Glomerular endothelial cell (primary cell): ENCODE data around the gene PIWIL4. TPM values are rescaled to one million over a fixed set of nuclear protein-coding genes. Genes with fewer than 3 reads are reported as not detected.
"Not testable (repeated sequence)": the region's sequence is repeated elsewhere in the genome, so short reads cannot be mapped to it uniquely, and the experiment has no call there.

Source experiments
- DNase-seq: peaks from one replicate; pipeline ENCODE4 v3.0.0-alpha.2; 2011; ENCODE audit warnings: low read depth, low spot score; ENCODE audit errors: extremely low read depth
- total RNA-seq: library from RNA; depleted of rRNA; stranded (reverse); fragments of >200 nt; gene quantifications from 2 replicates; pipeline ENCODE4 v1.2.3, GENCODE V29; 2015

PIWIL4 gene
- total RNA-seq, 1 donor from 2014 or later: 1.1 TPM

GRCh38 chr11:94632356-94632755 lies 65.2 kb downstream of the PIWIL4 start:
- no peak for DNase-seq

DNA sequence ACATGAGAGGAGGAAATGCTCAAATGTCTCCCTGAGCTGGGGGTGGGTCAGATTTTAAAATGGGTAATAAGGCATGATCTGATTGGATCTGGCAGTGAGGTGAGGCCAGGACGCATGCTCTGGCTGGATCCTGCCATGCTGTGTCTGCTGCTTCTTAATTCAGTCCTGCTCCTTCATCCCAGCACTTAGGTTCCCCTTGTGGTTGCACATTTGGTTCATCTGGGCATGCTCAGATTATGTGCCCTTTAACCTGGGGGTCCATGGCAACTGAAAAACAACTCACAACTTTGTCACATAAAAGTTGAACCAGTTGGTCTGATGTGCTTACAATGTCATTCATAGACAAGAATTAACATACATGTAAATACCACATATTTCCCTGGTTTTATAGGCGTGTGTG lies 67.9 kb downstream of the PIWIL4 start:
- no peak for DNase-seq

DNA sequence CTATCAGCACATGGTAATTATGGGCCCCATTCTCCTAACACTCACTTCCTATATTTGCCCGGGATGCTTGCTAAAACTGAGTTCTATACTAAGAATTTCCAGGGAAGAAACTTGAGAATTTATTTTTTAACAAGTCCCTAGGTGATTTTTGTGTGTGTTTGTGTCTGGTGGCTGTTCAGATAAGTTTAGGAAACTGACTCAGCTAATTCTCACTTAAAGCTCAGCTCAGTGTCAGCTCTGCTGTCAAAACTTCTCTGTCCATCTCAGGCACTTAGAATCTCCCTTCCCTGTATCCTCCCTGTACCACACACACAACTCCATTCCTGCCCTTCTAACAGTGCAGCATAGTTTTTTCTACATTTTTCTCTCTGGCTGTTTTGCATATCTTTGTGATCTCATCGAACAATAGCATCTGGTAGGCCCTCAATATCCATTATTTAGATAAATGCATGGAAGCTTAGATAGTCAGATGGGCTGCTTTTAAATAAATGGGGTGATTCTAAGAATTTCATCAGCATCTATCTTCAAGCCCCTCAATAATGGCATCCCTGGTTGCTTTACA lies 69.3 kb downstream of the PIWIL4 start:
- DNase-seq: no peak

- no peak for DNase-seq
Measured at GRCh38 chr11:94638301-94638901, 71.2 kb downstream of the PIWIL4 start.

GRCh38 chr11:94638902-94639373 lies 71.8 kb downstream of the PIWIL4 start:
- DNase-seq: no peak

GRCh38 chr11:94639901-94640721 lies 72.9 kb downstream of the PIWIL4 start:
- DNase-seq: no peak

DNA sequence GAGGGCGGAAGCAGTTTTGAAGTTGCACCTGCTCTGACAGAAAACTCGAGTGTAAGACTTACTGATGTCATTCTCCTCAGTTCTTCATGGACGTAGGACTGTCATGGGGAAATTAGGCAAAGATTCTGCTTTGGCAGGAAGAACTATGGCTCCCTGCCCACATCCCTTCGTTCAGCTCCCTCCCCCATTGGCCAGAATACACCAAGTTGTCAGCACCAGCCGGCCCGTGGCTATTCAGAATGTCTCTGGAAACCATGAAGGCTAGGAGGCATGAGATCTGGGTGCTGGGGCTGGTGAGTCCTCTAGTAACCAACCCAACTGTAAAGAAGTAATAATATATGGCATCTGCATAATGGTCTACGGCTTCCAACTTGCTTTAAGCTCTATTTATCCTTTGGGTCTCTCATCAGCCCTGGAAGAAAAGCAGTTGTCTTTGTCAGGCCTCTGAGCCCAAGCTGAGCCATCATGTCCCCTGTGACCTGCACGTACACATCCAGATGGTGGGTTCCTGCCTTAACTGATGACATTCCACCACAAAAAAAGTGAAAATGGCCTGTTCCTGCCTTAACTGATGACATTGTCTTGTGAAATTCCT lies 74.1 kb downstream of the PIWIL4 start:
- DNase-seq: no peak

- not testable (repeated sequence) for DNase-seq
Measured at GRCh38 chr11:94643186-94643585, 76.0 kb downstream of the PIWIL4 start.

GRCh38 chr11:94647926-94648325 lies 80.8 kb downstream of the PIWIL4 start:
- no peak for DNase-seq

DNA sequence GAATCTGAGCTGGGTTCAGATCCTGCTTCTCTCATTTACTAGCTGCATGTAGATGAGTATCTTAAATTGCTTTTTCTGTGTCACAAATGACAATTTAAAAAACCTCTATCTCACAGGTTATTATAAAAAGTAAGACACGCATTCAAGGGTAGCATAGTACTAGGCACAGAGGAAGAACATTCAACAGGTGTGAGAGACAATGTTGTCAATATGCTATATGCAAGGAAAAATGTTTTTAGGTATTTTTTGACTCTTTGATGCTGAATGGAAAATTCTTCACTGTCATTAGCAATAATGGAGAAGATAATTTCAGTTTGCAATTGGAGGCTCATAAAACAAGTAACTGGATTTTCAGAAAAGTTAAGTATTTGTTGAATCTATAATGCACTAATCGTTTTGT lies 81.6 kb downstream of the PIWIL4 start:
- DNase-seq: no peak

GRCh38 chr11:94649254-94649653 lies 82.1 kb downstream of the PIWIL4 start:
- no peak for DNase-seq

- no peak for DNase-seq
Measured at GRCh38 chr11:94649964-94650623, 82.9 kb downstream of the PIWIL4 start.

DNA sequence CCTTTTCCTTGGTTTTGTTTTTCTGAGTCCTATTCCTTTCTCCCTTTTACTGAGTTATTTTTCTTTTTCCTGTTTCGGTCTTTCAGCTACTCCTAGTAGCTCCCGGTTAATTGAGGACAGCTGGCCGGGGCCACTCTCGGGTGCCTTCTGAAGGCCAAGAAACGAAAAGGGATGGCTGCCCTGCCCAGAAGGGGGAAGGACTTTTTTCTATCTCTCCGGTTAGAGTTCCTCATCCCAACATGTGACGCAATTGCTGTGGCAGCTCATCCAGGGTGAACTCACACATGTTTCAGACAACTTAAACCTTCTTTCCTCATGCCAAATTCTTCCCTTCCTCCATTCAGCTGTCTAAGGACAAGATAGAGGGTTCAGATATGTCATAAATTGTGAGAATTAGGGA lies 83.6 kb downstream of the PIWIL4 start:
- DNase-seq: no peak

GRCh38 chr11:94652735-94653284 lies 85.6 kb downstream of the PIWIL4 start:
- DNase-seq: no peak

GRCh38 chr11:94653561-94653960 lies 86.4 kb downstream of the PIWIL4 start:
- DNase-seq: no peak

DNA sequence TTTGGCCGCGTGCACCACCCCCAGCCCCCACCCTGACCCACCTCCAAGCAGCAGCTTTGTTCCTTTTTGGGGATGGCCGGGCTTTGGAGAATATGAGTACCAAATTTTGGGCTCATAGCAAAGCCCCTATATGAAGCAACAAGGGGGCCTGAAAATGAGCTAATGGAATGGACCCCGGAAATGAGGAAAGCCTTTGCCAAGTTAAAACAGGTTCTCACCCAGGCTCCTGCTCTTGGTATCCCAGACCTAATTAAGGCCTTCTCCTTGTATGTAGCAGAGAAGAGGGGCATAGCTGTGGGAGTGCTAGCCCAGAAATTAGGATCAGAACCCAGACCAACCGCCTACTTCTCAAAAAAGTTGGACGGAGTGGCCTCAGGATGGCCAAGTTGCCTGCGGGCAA lies 87.0 kb downstream of the PIWIL4 start:
- no peak for DNase-seq

DNA sequence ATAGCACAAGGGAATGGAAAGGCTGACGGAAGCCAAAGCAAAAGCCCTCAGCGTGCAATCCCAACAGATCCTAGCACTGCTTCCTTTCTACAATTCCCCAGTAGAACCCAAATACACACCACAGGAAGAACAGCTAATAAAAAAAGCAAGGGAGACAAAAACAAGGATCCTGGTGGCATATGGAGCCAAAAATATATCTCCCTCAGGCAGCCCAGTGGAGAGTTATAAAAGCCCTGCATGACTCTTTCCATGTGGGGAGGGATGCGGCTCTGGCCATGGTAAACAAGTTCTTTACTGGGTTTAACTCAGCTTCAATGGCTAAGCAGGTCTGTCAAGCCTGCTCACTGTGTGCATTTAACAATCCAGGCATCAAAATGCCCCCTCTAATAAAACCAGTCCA lies 88.1 kb downstream of the PIWIL4 start:
- DNase-seq: no peak

- no peak for DNase-seq
Measured at GRCh38 chr11:94655956-94656355, 88.8 kb downstream of the PIWIL4 start.

- no peak for DNase-seq
Measured at GRCh38 chr11:94656968-94657367, 89.8 kb downstream of the PIWIL4 start.

- DNase-seq: no peak
Measured at GRCh38 chr11:94657629-94658028, 90.5 kb downstream of the PIWIL4 start.

DNA sequence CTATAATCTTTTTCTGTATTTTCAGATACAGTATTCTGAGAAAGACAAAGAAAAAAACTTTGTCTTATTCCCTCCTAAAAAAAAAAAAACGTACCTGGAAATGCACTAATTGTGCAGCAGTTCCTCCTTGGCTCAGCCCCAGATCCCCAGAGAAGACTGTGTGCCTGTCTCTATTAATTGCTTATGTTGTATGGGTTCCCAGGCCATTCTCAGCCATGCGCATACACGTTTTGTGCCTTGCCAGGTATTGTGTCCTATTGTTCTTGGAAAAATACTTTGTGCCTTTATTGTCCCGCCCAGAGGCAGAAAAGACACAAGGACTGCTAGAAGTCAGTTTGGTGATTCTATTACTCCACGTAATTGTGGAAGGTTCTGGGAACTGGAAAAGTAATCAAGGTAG lies 91.2 kb downstream of the PIWIL4 start:
- no peak for DNase-seq
